Fibroblast of peridontal ligament (primary cell): ENCODE data around the gene TRMT5.

Experiments used
- DNase-seq: peaks from one replicate; pipeline ENCODE4 v3.0.0-alpha.2; 2010; ENCODE audit errors: extremely low read depth

TRMT5 gene

DNA sequence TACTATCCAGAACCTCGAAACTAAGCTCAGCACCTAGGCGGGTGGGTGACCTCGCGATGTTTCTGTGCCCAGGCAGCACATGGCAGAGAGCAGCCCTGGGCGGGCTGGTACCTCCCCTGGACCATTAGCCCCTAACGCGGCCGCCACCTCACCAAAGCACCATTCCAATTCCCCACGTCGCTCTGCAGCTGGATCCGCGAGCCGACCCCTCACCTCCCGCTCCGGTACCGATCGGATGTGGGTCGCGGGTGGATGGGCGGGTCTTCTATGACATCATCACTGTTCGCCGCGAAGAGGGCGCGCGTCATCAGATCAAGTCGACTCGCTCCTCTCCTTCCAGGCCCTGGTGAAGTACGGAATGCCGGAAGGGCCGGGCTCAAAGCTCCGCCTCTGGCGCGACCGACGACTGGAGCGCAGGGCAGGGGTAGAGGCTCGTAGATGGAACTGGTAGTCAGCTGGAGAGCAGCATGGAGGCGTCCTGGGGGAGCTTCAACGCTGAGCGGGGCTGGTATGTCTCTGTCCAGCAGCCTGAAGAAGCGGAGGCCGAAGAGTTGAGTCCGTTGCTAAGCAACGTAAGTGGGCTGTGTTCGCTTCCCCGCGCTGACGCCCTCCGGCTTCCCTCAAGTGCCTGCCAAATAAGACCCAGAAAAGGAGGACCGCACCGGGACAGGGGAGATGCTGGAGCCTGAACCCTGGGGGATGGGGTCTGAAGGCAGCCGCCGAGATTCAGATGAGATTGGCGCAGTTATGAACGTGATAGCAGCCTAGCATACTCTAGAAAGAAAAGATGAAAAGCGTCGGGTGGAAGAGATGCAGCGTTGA, at the start of gene TRMT5, which contains the start of gene SLC38A6:
TSS of gene TRMT5 (minus strand) at position 269 of the 822 bp plus-strand sequence. CDS start at position 163, 106 bp downstream.
TSS of gene SLC38A6 (plus strand) at position 435 of the 822 bp plus-strand sequence. CDS start at position 468, 33 bp downstream.
- peak; percentile 97 for DNase-seq

DNA sequence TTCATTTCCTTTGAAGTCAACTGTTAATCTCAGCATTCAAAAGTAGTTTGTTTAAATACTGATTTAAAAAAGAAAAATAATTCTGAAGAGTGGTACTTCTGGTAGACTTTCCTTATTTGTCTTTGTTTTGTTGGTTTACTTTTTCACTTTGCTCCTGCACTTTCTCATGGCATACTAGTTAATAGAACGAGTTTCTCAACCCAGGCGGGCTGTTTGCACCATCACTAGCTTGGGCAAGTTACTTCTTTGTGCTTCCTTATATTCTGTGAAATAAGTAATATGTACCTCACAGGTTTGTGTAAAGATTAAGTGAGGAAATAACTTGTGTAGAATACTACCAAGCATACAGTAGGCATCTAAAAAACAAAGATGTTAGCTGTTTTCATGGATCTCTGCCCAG, 45.6 kb upstream of the TRMT5 start:
- no peak for DNase-seq

- DNase-seq: peak; percentile 91
These were observed 44.7 kb upstream of the TRMT5 start for GRCh38 chr14:61025251-61026223.

GRCh38 chr14:61019537-61019936, 38.7 kb upstream of the TRMT5 start:
- no peak for DNase-seq

DNA sequence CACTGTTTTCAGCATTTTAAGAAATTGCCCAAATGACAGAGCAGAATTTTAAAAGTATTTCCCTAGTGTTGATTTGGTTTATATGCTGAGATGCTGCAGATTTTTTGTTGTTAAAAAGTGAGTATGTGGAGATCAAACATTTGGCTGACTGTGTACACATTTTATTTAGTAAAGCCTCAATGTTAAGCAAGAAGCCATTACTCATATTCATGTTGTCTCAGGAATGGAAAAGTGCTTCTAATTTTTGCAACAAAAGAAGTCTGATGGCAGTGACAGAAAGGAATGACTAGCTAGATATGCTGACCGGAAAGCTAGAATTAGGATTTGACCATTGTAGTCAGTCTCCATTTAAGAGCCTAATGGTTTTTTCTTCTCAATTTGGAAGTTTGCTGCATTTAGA, 22.7 kb upstream of the TRMT5 start:
- peak; percentile 74 for DNase-seq

DNA sequence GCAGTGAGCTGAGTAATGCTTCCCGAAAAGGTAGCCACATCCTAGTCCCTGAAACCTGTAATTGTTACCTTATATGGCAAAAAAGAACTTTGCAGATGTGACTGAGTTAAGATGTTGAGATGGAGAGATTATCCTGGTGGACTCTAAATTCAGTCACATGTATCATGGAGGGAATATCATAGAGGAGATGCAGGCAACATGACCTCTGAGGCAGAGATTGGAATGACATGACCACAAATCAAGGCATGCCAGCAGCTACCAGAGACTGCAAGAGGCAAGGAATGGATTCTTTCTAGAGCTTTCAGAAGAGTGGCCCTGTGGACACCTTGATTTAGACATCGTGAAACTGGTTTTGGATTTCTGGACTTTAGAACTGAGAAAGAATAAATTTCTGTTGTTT, 18.7 kb upstream of the TRMT5 start:
- no peak for DNase-seq

DNA sequence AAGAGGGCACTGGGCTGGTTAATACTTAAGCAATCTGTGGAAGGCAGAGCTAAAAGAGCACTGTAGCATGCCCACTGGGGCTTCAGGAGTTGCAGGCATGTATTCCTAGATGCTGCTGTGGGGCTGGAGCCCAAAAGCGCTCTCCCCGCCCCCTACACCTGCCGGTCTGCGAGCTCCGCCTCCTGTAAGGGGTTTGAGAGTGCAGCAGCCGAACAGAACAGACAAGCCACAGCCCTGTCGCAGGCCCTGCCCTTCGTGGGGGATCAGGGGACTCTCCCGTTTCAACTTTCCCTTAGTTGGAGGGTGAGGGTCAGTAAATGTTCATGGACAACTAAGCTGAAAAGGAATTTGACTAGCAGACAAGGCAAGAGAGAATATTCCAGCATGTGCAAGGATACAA, 17.7 kb upstream of the TRMT5 start:
- no peak for DNase-seq

GRCh38 chr14:60989599-60989998, 8.7 kb upstream of the TRMT5 start:
- peak; percentile 88 for DNase-seq

DNA sequence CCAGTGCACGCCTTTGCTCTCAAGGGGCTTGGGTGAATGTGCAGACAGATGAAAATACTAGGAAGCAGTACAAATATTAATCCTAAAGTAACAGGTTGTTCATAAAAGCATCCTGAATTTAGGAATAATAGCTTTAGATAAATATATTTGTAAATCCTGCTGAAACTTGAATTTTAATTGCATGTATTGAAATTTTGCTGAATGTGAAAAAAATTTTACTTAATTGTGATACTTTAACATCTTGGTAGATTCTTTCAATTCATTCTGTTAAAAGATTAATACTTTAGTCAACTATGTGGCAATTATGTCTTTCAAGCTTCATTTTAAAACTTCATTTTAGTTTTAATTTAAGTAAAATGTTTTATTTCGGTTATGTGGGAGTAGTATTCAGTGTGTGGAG, 5.6 kb upstream of the TRMT5 start:
- DNase-seq: no peak

GRCh38 chr14:60984196-60984595, 3.3 kb upstream of the TRMT5 start:
- no peak for DNase-seq

- peak; percentile 91 for DNase-seq
These were observed 965 bp upstream of the TRMT5 start for GRCh38 chr14:60981633-60982455.

GRCh38 chr14:60977847-60978246, 3.0 kb downstream of the TRMT5 start:
- DNase-seq: no peak

- DNase-seq: no peak
These were observed 5.3 kb downstream of the TRMT5 start for GRCh38 chr14:60975551-60975950.

GRCh38 chr14:60974090-60974651, 6.7 kb downstream of the TRMT5 start:
- no peak for DNase-seq

- DNase-seq: no peak
These were observed 7.8 kb downstream of the TRMT5 start for GRCh38 chr14:60973070-60973469.

DNA sequence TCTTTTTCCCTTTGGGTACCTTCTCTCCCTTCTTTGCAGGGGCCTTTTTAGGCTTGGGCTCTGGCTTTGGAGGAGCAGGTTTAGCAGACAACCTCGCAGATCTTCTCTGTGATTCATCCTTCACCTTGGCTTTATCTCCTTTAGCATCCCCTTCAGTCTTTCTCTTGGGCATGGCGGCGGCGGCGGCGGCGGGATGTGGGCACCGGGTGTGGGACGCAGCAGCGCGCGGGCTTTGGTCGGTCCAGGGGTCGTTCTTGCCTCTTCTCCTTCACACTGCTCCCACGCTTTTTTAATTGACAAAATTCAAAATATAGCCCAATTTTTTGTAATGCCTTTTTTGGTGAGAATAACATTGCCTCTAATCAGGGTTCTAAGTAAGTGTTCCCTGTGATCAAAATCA, 8.6 kb downstream of the TRMT5 start:
- no peak for DNase-seq

GRCh38 chr14:60971271-60971670, 9.6 kb downstream of the TRMT5 start:
- DNase-seq: no peak

- DNase-seq: no peak
These were observed 10.7 kb downstream of the TRMT5 start for GRCh38 chr14:60970146-60970545.

GRCh38 chr14:60968671-60969070, 12.2 kb downstream of the TRMT5 start:
- DNase-seq: no peak

GRCh38 chr14:60968099-60968498, 12.8 kb downstream of the TRMT5 start:
- DNase-seq: no peak

DNA sequence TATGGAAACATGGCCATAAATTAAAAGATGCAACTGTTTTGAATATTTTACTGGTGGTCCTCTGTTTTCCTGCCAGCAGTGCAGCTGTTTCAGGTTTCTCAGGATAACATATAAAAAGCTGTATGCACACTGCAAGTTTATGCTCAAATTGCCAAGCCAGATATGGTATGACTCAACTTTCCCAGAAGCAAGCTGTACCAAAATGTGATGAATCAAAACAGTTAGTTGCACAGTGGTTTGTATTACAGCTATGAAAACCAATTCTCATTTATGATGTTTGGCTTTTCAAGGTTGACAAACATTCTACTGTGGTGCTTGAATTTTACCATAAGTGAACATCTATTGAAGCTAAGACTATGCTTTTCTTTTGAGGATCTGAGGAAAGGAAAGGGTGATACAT, 15.5 kb downstream of the TRMT5 start:
- DNase-seq: peak; percentile 93
